T-helper 1 cell treated with Interleukin-12 subunit alpha and Interleukin-12 subunit beta and Interleukin-4 antibody, amounts not matched to agents 30 μg/mL and 1 μg/mL, for 36 hours (primary cell): ENCODE measurements around the gene HIVEP3.
"Not testable (repeated sequence)": the region's sequence is repeated elsewhere in the genome, so short reads cannot be mapped to it uniquely, and the experiment has no call there.

Source experiments
- H3K27ac Mint-ChIP-seq: one replicate; pipeline ENCODE4 v1.8.0; 2021; ENCODE audit warnings: mild to moderate bottlenecking, mixed read lengths
- H3K27me3 Mint-ChIP-seq: one replicate; pipeline ENCODE4 v1.8.0; 2021; ENCODE audit warnings: low read depth, mixed read lengths
- H3K36me3 Mint-ChIP-seq: one replicate; pipeline ENCODE4 v1.8.0; 2021; ENCODE audit warnings: low read depth, mixed read lengths
- H3K4me1 Mint-ChIP-seq: one replicate; pipeline ENCODE4 v1.8.0; 2021; ENCODE audit warnings: low read depth, mixed read lengths
- H3K4me3 Mint-ChIP-seq: one replicate; pipeline ENCODE4 v1.8.0; 2021; ENCODE audit warnings: mild to moderate bottlenecking, moderate library complexity, mixed read lengths
- H3K9me3 Mint-ChIP-seq: one replicate; pipeline ENCODE4 v1.8.0; 2021; ENCODE audit warnings: mixed read lengths

The HIVEP3 gene

GRCh38 chr1:41939194-41939593 lies 20.5 kb upstream of the HIVEP3 start:
- H3K27ac Mint-ChIP-seq: no peak overlapping the region
- no peak overlapping the region for H3K4me3 Mint-ChIP-seq
- peaks cover 2% of the 10 kb centered on the region for H3K36me3 Mint-ChIP-seq
- H3K27me3 Mint-ChIP-seq: peaks cover 5% of the 10 kb centered on the region
- H3K4me1 Mint-ChIP-seq: peaks cover 7% of the 10 kb centered on the region
- peaks cover 11% of the 10 kb centered on the region for H3K9me3 Mint-ChIP-seq

GRCh38 chr1:41936107-41936506 lies 17.4 kb upstream of the HIVEP3 start:
- Mint-ChIP-seq H3K4me1 (peaks cover 11% of the 10 kb centered on the region), H3K27ac (no peak overlapping the region), H3K4me3 (no peak overlapping the region), H3K27me3 (peaks cover 18% of the 10 kb centered on the region), H3K9me3 (peaks cover 7% of the 10 kb centered on the region), H3K36me3 (no peaks in the 10 kb centered on the region)

GRCh38 chr1:41935226-41935625 lies 16.5 kb upstream of the HIVEP3 start:
- Mint-ChIP-seq H3K36me3 (no peaks in the 10 kb centered on the region), H3K4me1 (peaks cover 9% of the 10 kb centered on the region), H3K4me3 (no peak overlapping the region), H3K27ac (no peak overlapping the region), H3K27me3 (peaks cover 18% of the 10 kb centered on the region), H3K9me3 (peaks cover 7% of the 10 kb centered on the region)

- peaks cover 9% of the 10 kb centered on the region for H3K4me1 Mint-ChIP-seq
- H3K4me3 Mint-ChIP-seq: no peak overlapping the region
These were observed 14.4 kb upstream of the HIVEP3 start for GRCh38 chr1:41933106-41933505.

GRCh38 chr1:41931578-41931977 lies 12.9 kb upstream of the HIVEP3 start:
- H3K4me3 Mint-ChIP-seq: no peak overlapping the region
- peaks cover 37% of the 10 kb centered on the region for H3K27me3 Mint-ChIP-seq
- peaks cover 4% of the 10 kb centered on the region for H3K9me3 Mint-ChIP-seq
- H3K27ac Mint-ChIP-seq: no peak overlapping the region
- H3K36me3 Mint-ChIP-seq: peaks cover 2% of the 10 kb centered on the region
- peaks cover 9% of the 10 kb centered on the region for H3K4me1 Mint-ChIP-seq

More at GRCh38 chr1:41933106-41933505, 14.4 kb upstream of the HIVEP3 start:
- H3K27me3 Mint-ChIP-seq: peaks cover 29% of the 10 kb centered on the region
- no peak overlapping the region for H3K27ac Mint-ChIP-seq
- H3K36me3 Mint-ChIP-seq: peaks cover 2% of the 10 kb centered on the region
- H3K9me3 Mint-ChIP-seq: peaks cover 7% of the 10 kb centered on the region

GRCh38 chr1:41927118-41927517 lies 8.4 kb upstream of the HIVEP3 start:
- Mint-ChIP-seq H3K4me3 (no peak overlapping the region), H3K4me1 (no peaks in the 10 kb centered on the region), H3K9me3 (no peaks in the 10 kb centered on the region), H3K27ac (no peak overlapping the region), H3K36me3 (peaks cover 4% of the 10 kb centered on the region), H3K27me3 (peaks cover 43% of the 10 kb centered on the region)

GRCh38 chr1:41925712-41926111 lies 7.0 kb upstream of the HIVEP3 start:
- H3K27me3 Mint-ChIP-seq: peaks cover 35% of the 10 kb centered on the region
- H3K36me3 Mint-ChIP-seq: peaks cover 4% of the 10 kb centered on the region
- no peak overlapping the region for H3K4me3 Mint-ChIP-seq
- H3K9me3 Mint-ChIP-seq: peaks cover 3% of the 10 kb centered on the region
- H3K27ac Mint-ChIP-seq: no peak overlapping the region
- H3K4me1 Mint-ChIP-seq: peaks cover 3% of the 10 kb centered on the region

GRCh38 chr1:41924911-41925310 lies 6.2 kb upstream of the HIVEP3 start:
- H3K4me3 Mint-ChIP-seq: no peak overlapping the region
- H3K27me3 Mint-ChIP-seq: peaks cover 34% of the 10 kb centered on the region
- no peak overlapping the region for H3K27ac Mint-ChIP-seq

GRCh38 chr1:41921271-41921670 lies 2.5 kb upstream of the HIVEP3 start:
- not testable (repeated sequence) for H3K36me3 Mint-ChIP-seq, H3K27ac Mint-ChIP-seq, H3K9me3 Mint-ChIP-seq, H3K4me3 Mint-ChIP-seq
- H3K4me1 Mint-ChIP-seq: peaks cover 39% of the 10 kb centered on the region
- peaks cover 15% of the 10 kb centered on the region for H3K27me3 Mint-ChIP-seq

More at GRCh38 chr1:41924911-41925310, 6.2 kb upstream of the HIVEP3 start:
- Mint-ChIP-seq H3K36me3 (peaks cover 3% of the 10 kb centered on the region), H3K4me1 (peaks cover 11% of the 10 kb centered on the region), H3K9me3 (peaks cover 3% of the 10 kb centered on the region)

- peaks cover 3% of the 10 kb centered on the region for H3K36me3 Mint-ChIP-seq
- H3K27ac Mint-ChIP-seq: no peak overlapping the region
- H3K4me1 Mint-ChIP-seq: peaks cover 45% of the 10 kb centered on the region
- H3K4me3 Mint-ChIP-seq: no peak overlapping the region
- H3K9me3 Mint-ChIP-seq: peaks cover 3% of the 10 kb centered on the region
- peaks cover 13% of the 10 kb centered on the region for H3K27me3 Mint-ChIP-seq
These were observed 1.9 kb upstream of the HIVEP3 start for GRCh38 chr1:41920658-41921057.

GRCh38 chr1:41919764-41920397 lies 1.2 kb upstream of the HIVEP3 start:
- Mint-ChIP-seq H3K4me1 (peaks cover 50% of the 10 kb centered on the region), H3K9me3 (peaks cover 3% of the 10 kb centered on the region), H3K4me3 (peak overlapping the region; percentile 92), H3K36me3 (peaks cover 3% of the 10 kb centered on the region), H3K27ac (peak overlapping the region; percentile 92), H3K27me3 (peaks cover 13% of the 10 kb centered on the region)

GRCh38 chr1:41919131-41919530 lies 409 bp upstream of the HIVEP3 start:
- Mint-ChIP-seq H3K9me3 (peaks cover 3% of the 10 kb centered on the region), H3K4me3 (peak overlapping the region; percentile 92), H3K4me1 (peaks cover 56% of the 10 kb centered on the region), H3K36me3 (peaks cover 6% of the 10 kb centered on the region), H3K27me3 (peaks cover 11% of the 10 kb centered on the region), H3K27ac (peak overlapping the region; percentile 92)

- Mint-ChIP-seq H3K27me3 (peaks cover 7% of the 10 kb centered on the region), H3K4me1 (peaks cover 66% of the 10 kb centered on the region), H3K4me3 (peak overlapping the region; percentile 78), H3K27ac (peak overlapping the region; percentile 92), H3K36me3 (peaks cover 3% of the 10 kb centered on the region), H3K9me3 (peaks cover 3% of the 10 kb centered on the region)
These were observed 780 bp downstream of the HIVEP3 start for GRCh38 chr1:41917835-41918449.

GRCh38 chr1:41917076-41917475 lies 1.6 kb downstream of the HIVEP3 start:
- H3K9me3 Mint-ChIP-seq: peaks cover 3% of the 10 kb centered on the region
- peaks cover 4% of the 10 kb centered on the region for H3K36me3 Mint-ChIP-seq
- peak overlapping the region; percentile 92 for H3K27ac Mint-ChIP-seq
- H3K4me1 Mint-ChIP-seq: peaks cover 68% of the 10 kb centered on the region
- H3K4me3 Mint-ChIP-seq: peak overlapping the region; percentile 71
- H3K27me3 Mint-ChIP-seq: peaks cover 8% of the 10 kb centered on the region

- peak overlapping the region; percentile 71 for H3K4me3 Mint-ChIP-seq
- peaks cover 1% of the 10 kb centered on the region for H3K9me3 Mint-ChIP-seq
- peaks cover 9% of the 10 kb centered on the region for H3K27me3 Mint-ChIP-seq
- peaks cover 72% of the 10 kb centered on the region for H3K4me1 Mint-ChIP-seq
- peaks cover 9% of the 10 kb centered on the region for H3K36me3 Mint-ChIP-seq
- peak overlapping the region; percentile 92 for H3K27ac Mint-ChIP-seq
These were observed 2.7 kb downstream of the HIVEP3 start for GRCh38 chr1:41915786-41916571.
